NCI-H2081 treated with DMSO at 0.1 percent for 48 hours (cell line): Measurements from ENCODE around the gene ABCB9.
A peak's percentile ranks its signal among the peaks of the same experiment; 100 is the strongest.
"Not testable (repeated sequence)": the region's sequence is repeated elsewhere in the genome, so short reads cannot be mapped to it uniquely, and the experiment has no call there.

ENCODE experiments used
- DNase-seq: peaks from one replicate; lab custom pipeline; 2025; lab: John Stamatoyannopoulos, UW

The ABCB9 gene

DNA sequence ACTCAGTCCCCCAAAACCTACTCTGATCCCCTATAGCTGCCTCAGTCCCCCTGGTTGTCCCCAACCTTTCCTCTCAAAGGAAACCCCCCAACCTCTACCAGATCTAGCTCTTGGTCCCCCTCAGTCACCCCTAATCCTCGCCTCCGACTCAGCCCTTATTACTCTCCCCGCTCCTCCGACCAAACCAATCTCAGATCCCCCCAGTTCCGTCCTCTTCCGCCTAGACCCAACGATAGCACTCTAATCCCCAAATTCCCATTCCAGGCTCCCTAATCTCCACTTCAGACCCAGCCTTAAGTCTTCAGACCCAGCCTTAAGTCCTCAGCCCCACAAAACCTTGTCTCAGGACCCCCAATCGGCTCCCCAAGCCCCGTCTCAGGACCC lies 71.0 kb downstream of the ABCB9 start:
- no peak for DNase-seq

DNA sequence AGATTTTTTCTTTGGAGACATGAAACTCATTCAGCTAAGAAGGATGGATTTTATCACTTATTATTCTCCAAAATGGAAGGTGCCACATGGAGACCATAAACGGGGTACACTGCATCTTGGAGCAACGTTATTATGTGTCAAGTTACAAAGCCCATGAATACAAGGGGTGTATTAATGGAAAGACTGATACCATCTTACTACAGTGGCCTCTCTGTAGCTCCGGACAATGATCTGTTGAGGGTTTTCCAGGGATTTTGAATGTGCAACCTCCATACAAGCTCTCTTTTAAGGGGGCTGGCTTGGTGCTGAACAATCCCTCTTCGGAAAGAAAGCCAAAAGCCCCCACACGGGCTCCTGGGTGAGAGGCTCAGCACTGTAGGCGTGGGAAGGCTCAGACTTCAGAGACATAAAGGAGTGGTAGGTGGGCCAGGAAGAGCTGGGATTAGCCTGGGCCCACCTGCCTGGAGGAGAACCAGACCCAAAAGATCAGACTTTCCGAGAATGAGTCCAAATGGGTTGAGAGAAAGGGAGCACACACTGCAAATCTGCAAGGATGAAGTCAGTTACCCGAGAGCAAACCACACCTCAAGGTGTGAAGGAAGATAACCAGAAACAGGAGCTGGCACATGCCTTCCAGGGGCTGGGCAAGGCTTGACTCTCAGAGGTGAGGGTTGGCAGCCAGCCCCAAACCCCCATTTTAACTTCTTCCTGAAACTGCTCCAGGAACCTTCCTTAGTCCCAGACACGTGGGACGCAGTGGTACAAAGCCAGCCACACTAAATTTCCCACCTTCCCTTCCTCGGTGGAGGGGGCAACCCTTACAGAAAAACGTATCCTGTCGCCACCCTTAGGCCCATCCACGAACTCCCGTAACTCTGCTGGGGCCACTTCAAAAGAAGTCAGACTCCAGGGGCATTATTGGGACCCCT lies 71.8 kb downstream of the ABCB9 start:
- no peak for DNase-seq

DNA sequence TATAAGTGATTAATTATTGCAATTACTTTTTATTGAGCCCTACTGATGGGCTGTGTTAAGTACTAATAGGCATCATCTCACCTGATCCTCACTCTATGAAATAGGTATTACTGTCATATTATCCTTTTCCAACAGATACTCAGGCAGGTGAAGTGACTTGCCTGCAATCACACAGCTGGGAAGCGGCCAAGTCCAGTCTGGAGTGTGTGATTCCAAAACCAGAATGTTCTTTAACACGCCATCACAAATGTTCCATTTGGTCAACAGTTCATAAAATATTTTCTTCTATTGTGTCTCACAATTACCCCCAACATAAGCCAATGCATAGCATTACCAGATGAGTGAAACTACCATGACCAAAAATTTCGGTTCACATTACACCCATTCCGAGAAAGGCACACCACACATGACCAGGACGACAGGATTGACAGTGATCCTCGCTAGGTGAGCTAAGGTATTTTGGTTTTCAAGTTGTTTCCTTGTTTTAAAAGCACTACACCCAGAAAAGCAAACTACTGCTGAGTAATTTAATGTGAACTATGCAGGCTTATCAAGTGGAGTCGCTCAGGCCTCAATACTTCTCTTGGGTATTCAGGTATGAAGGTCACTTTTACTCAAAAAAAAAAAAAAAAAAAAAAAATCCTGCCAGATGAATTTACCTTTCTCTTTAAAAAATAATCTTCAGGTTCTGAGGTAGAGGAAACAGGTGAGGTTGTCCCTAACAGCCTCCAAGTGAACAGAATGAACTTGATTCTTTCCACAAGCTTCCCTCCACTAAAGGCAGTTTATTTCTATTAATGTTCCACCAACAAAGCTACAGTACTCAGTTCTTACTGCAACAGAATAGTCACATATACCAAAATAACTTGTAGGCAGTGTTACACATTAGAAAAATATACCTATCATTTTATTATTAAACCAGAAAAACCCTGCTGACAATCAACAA lies 72.8 kb downstream of the ABCB9 start:
- no peak for DNase-seq

GRCh38 chr12:122892724-122893123 lies 73.5 kb downstream of the ABCB9 start:
- DNase-seq = not testable (repeated sequence)

DNA sequence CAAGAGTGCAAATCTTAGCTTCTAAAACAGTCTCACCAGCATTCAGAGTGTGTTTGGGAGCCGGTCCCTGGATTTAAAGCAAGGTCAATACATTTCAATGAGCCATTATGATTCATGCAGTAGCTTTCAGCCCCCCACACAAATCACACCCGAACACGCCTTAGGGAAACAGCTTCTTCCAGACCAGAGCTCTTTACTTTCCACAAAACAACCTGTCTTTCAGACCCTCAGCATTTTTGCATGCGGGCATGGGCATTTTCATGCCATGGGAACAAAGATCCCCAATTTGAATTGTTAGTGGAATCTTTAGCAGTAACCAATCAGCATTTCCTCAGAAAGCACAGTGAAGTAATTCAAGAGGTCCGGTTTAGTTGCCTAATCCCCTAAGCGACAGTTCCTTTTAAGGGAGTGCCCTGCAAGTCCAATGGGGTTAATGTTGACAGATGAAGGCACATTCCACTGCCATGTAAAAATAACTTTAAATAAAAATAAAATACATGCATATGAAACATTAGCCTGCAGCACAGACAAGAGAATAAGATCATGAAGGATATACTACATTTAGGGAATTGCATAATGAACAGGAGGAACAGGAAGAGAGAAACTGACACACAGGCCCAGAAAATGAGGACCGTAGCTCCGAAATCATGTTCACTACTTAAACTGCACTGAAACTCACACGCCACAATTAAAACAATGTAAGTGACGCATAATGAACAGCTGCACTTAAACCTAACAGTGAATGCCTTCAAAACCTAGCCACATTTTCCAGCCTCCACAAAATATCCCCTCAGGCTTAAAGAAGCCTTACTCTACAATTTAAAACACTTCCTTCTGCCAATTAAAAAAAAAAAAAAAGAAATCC lies 74.4 kb downstream of the ABCB9 start:
- no peak for DNase-seq

- no peak for DNase-seq
Measured at GRCh38 chr12:122889761-122890520, 76.3 kb downstream of the ABCB9 start.

- DNase-seq = peak; percentile 20
Measured at GRCh38 chr12:122888232-122888752, 78.0 kb downstream of the ABCB9 start.

GRCh38 chr12:122887819-122888212 lies 78.4 kb downstream of the ABCB9 start:
- no peak for DNase-seq

- no peak for DNase-seq
Measured at GRCh38 chr12:122886851-122887818, 79.1 kb downstream of the ABCB9 start.

- no peak for DNase-seq
Measured at GRCh38 chr12:122886161-122886560, 80.1 kb downstream of the ABCB9 start.

- no peak for DNase-seq
Measured at GRCh38 chr12:122884860-122885259, 81.4 kb downstream of the ABCB9 start.

GRCh38 chr12:122884091-122884826 lies 82.0 kb downstream of the ABCB9 start:
- no peak for DNase-seq

- DNase-seq = no peak
Measured at GRCh38 chr12:122882908-122883558, 83.2 kb downstream of the ABCB9 start.

DNA sequence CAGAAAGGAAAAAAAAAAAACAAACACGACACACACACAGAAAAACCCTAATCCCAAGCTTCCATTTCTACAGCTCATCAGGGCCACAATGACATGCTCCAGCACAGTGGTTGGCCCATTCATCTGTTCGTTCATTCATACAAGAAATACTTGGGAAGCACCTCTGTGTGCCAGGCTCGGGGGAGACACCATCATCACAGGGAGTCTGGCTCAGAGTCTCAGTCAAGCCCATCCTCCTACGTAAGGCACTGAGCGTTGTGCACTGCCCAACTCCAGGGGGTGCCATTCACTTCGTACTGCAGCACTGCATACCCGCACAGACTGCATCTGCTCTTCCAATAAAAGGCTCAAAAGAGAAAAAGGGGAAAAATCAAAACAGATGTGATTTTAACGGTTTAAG lies 85.6 kb downstream of the ABCB9 start:
- no peak for DNase-seq

- no peak for DNase-seq
Measured at GRCh38 chr12:122880155-122880667, 86.1 kb downstream of the ABCB9 start.
